ENCODE data around the gene KDM1B. TPM values are rescaled to one million over a fixed set of nuclear protein-coding genes. Genes with fewer than 3 reads are reported as not detected.
A peak's percentile ranks its signal among the peaks of the same experiment; 100 is the strongest.

KDM1B gene
- total and polyA plus RNA-seq, 9 of the 15 experiments (the other 6 are each of a cell fraction or from before 2014, with no cell fraction given): 1.4 to 58.9 (median 36.3) TPM

DNA sequence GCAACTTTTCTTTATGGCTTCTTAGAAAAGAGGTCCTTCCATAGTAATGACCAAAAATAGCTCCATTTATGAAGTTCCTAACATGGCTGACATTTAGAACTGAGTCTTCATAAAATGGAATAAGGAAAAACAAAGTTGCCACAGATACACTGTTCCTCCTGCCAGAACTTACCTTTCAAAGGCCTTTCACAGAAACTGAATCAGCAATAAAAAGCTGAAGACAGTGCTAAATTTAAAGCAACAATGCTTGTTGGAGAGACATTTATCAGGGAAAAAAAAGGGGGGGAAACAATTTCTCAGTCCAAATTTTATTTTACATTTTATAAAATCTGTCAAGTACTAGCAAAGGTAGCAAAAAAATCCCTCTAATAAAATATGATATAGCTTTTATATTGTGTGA, 91.8 kb downstream of the KDM1B start:
- Histone ChIP-seq H3K27me3 (ENCODE audit: control insufficient read depth in 2 of 2, insufficient read depth in 2 of 2, low read length in 2 of 2) (no peaks in the 10 kb centered on the region), H3K9ac (ENCODE audit: insufficient read depth in 1 of 2, low read depth in 2 of 2, low read length in 2 of 2) (no peak overlapping the region), H4K20me1 (replicated peaks; ENCODE audit: control insufficient read depth, insufficient read depth, low read length) (no peaks in the 10 kb centered on the region), H2AFZ (ENCODE audit: low read depth, low read length) (no peak overlapping the region), H3K27ac (ENCODE audit: extremely low read depth, low read depth, low read length) (no peak overlapping the region), H3K79me2 (ENCODE audit: control insufficient read depth, insufficient read depth, low read length) (peaks cover 85% of the 10 kb centered on the region), H3K4me2 (ENCODE audit: insufficient read depth, low read length) (no peak overlapping the region), H3K9me1 (ENCODE audit: control insufficient read depth, insufficient read depth, low read length) (no peaks in the 10 kb centered on the region), H3K4me3 (no peak overlapping the region), H3K4me1 (replicated peaks in 1 of 2; ENCODE audit: control insufficient read depth in 2 of 2, insufficient read depth in 2 of 2, low read length in 2 of 2) (peaks cover 0 to 14% of the 10 kb centered on the region in 2 experiments; a peak in 1 of 5 replicates), H3K9me3 (replicated peaks; ENCODE audit: control insufficient read depth, insufficient read depth, low read depth, low read length) (no peaks in the 10 kb centered on the region), H3K36me3 (ENCODE audit: control insufficient read depth, insufficient read depth, low read length) (peaks cover 99% of the 10 kb centered on the region)
- CTCF ChIA-PET (ENCODE audit: low intra/inter-chr PET ratio): no interaction called here
- no peak for FAIRE-seq
- ATAC-seq: no peak
- in situ Hi-C loops (cut with MboI): no loop called here
- intact Hi-C loops (cut with micrococcal nuclease): no loop called here
- TF ChIP-seq ZNF316 (IDR thresholded peaks at IDR 0.05): peak; percentile 73
- TF ChIP-seq MAFG (tag; conservative IDR thresholded peaks at IDR 0.05): peak; percentile 24; the same call in 1 of the 2 replicates
- TF ChIP-seq HDAC6 (IDR thresholded peaks at IDR 0.05; ENCODE audit: low read depth, low read length): no peak
- TF ChIP-seq CCNT2 (IDR thresholded peaks at IDR 0.05; ENCODE audit: borderline replicate concordance, extremely low read depth, insufficient read length, low read depth, low read length): no peak
- peak; percentile 66 for TF ChIP-seq C11orf30 (IDR thresholded peaks at IDR 0.05; ENCODE audit: low read depth)
- TF ChIP-seq ZNF175 (CRISPR knock-in tag; IDR thresholded peaks at IDR 0.05; ENCODE audit: low read depth): no peak
- 0 out of 2 replicates have a peak, but pooled peaks have one; percentile 8 for TF ChIP-seq POLR2H (tag; IDR thresholded peaks at IDR 0.05; ENCODE audit: low read depth)
- BruUV-seq (replicated peaks): TSS peak; percentile 2
- no peak for DNase-seq (ENCODE audit: extremely low read depth in 1 of 4, low spot score in 3 of 4)
- POLR2A ChIA-PET: interaction anchor here (0.6 to 1.8 kb wide), 3 partner anchors 10 to 14 kb away, joined by 3 to 7 read pairs (median 4); no protein-coding TSS in a partner anchor

Measured in K562 (cell line).